Calu3 (cell line): ENCODE measurements around the gene CFAP45. TPM values are rescaled to one million over a fixed set of nuclear protein-coding genes. Genes with fewer than 3 reads are reported as not detected.

Experiments used
- BruUV-seq: library from RNA; stranded (reverse); fragments of 400-500 nt; replicated peaks from 2 replicates; lab custom pipeline; 2021; lab: Mats Ljungman, UMichigan
- CTCF ChIA-PET: fragments of 300-600 bp; sonication (Branson Sonifier 250); formaldehyde crosslinking; loops from one replicate; lab custom pipeline; 2022; ENCODE audit warnings: antibody characterized with exemption; lab: Charles Lee
- DNase-seq: peaks from one replicate; pipeline ENCODE4 v3.0.0; 2022
- H3K27ac Mint-ChIP-seq: one replicate; pipeline ENCODE4 v1.8.0; 2022; ENCODE audit warnings: mixed read lengths; ENCODE audit not compliant: unreplicated experiment
- H3K27me3 Mint-ChIP-seq: one replicate; pipeline ENCODE4 v1.8.0; 2022; ENCODE audit warnings: mixed read lengths; ENCODE audit not compliant: unreplicated experiment
- H3K36me3 Mint-ChIP-seq: one replicate; pipeline ENCODE4 v1.8.0; 2022; ENCODE audit warnings: mild to moderate bottlenecking, moderate library complexity, mixed read lengths; ENCODE audit not compliant: insufficient read depth, unreplicated experiment
- H3K4me1 Mint-ChIP-seq: one replicate; pipeline ENCODE4 v1.8.0; 2022; ENCODE audit warnings: mild to moderate bottlenecking, low read depth, mixed read lengths; ENCODE audit not compliant: unreplicated experiment
- H3K4me3 Mint-ChIP-seq: one replicate; pipeline ENCODE4 v1.8.0; 2022; ENCODE audit warnings: mild to moderate bottlenecking, low read depth, moderate library complexity, mixed read lengths; ENCODE audit not compliant: unreplicated experiment
- H3K9me3 Mint-ChIP-seq: one replicate; pipeline ENCODE4 v1.8.0; 2022; ENCODE audit warnings: low read depth, mixed read lengths; ENCODE audit not compliant: unreplicated experiment
- intact Hi-C: fragments of 100-400 bp; cut with micrococcal nuclease; formaldehyde crosslinking; loops from one replicate; pipeline ENCODE4 v1.10.0; 2022; ENCODE audit not compliant: unreplicated experiment
- total RNA-seq: library from RNA; stranded (reverse); gene quantifications from 2 replicates; pipeline ENCODE4 v1.2.3, GENCODE V29; 2022
- TF ChIP-seq, protein P1 (sequence below): fragments of 200-600 bp; IDR thresholded peaks from one replicate; pipeline ENCODE4 v1.8.0; 2022; ENCODE audit warnings: antibody characterized with exemption; ENCODE audit not compliant: unreplicated experiment

The CFAP45 gene
- total RNA-seq, 1 experiment from 2014 or later, result 1.8 TPM

DNA sequence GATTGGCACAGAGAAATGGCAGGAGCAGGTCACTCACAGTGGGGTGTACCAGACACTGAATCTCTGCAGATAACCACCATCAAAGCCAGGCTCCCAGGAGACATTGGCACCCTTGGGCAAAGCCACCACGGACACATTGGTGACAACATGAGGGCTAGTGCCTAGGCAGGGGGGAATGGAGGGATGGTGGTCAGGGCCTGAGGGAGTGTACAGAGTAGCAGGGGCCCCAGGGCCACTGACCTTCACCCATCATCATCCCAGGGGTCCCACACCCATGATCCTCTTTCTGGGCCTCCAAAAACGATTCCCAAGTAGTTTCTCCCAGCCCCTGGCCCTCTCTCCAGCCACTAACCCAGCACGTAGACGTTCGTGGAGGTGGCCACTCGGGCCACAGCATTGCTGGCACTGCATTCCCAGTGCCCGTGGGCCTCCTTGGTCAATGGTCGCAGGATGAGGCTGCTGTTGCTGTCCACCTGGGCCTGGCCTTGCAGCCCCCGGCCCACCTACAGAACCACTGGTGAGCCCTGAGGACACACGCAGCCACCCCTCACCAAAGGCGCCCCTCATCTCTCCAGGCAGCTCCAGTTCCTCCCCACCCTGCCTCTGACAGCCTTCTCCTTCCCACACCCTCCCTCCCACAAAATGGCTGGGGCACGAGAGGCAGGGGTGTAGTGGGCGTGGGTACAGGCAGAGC lies 31.3 kb upstream of the CFAP45 start:
- Mint-ChIP-seq H3K27me3 (no peaks in the 10 kb centered on the region), H3K4me1 (peaks cover 21% of the 10 kb centered on the region), H3K4me3 (no peak overlapping the region), H3K27ac (no peak overlapping the region), H3K36me3 (peaks cover 10% of the 10 kb centered on the region), H3K9me3 (no peaks in the 10 kb centered on the region)
- TF ChIP-seq, protein P1, sequence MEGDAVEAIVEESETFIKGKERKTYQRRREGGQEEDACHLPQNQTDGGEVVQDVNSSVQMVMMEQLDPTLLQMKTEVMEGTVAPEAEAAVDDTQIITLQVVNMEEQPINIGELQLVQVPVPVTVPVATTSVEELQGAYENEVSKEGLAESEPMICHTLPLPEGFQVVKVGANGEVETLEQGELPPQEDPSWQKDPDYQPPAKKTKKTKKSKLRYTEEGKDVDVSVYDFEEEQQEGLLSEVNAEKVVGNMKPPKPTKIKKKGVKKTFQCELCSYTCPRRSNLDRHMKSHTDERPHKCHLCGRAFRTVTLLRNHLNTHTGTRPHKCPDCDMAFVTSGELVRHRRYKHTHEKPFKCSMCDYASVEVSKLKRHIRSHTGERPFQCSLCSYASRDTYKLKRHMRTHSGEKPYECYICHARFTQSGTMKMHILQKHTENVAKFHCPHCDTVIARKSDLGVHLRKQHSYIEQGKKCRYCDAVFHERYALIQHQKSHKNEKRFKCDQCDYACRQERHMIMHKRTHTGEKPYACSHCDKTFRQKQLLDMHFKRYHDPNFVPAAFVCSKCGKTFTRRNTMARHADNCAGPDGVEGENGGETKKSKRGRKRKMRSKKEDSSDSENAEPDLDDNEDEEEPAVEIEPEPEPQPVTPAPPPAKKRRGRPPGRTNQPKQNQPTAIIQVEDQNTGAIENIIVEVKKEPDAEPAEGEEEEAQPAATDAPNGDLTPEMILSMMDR, result no peak
- no peak for DNase-seq
- CTCF ChIA-PET, result interaction anchor here (0.7 to 4.8 kb wide), 2 partner anchors 54 to 77 kb away, joined by 5 to 20 read pairs; no protein-coding TSS in a partner anchor
- intact Hi-C loops, result loop anchor here (10.0 kb wide), 1 partner anchor 154 kb away; the partner anchor contains the start of gene KCNJ9
- BruUV-seq, result no TSS peak

DNA sequence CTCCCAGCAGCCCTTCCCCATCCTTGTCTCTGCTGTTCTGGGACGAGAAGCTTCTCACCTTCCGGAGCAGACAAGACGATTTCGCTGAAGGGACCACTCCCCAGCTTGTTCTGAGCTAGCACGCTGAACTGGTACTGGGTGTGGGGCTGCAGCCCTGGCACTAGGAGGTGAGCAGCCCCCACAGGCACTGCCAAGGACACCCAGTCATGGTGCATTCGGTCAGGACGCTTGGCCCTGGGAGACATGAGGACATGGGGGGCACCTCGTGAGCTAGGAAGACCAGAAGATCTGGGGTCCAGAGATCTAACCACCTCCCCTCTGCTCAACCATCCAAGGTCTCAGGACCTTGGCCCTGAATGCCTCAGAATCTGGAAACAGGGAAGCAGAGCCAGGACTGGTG lies 30.7 kb upstream of the CFAP45 start:
- H3K27me3 Mint-ChIP-seq, result no peaks in the 10 kb centered on the region
- no peaks in the 10 kb centered on the region for H3K9me3 Mint-ChIP-seq
- CTCF ChIA-PET, result interaction anchor here (0.7 to 1.5 kb wide), 2 partner anchors 55 to 77 kb away, joined by 4 to 5 read pairs; no protein-coding TSS in a partner anchor
- TF ChIP-seq, protein P1, result no peak
- H3K4me3 Mint-ChIP-seq, result no peak overlapping the region
- BruUV-seq, result no TSS peak
- DNase-seq, result no peak
- intact Hi-C loops, result loop anchor here (10.0 kb wide), 1 partner anchor 154 kb away; the partner anchor contains the start of gene KCNJ9
- H3K36me3 Mint-ChIP-seq, result peaks cover 16% of the 10 kb centered on the region
- H3K27ac Mint-ChIP-seq, result no peak overlapping the region
- peaks cover 23% of the 10 kb centered on the region for H3K4me1 Mint-ChIP-seq

DNA sequence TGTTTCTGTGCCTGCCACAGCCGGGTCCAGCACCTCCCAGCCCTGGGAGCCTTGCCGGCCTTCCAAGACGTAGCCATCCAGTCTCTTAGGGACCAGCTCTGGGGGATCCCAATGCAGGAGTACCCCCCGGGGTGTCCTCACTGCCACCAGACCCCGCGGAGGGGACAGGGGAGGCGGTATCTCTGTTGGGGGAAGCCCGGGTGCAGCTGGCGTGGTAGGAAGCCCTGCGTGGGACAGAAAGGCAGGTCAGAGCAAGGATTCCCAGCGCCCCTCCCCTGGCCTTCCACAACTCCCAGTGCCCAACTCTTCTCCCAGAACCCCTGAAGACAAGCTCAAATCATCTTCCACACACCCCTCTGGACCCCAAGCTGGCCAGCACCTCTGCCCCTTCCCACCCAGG lies 30.3 kb upstream of the CFAP45 start:
- Mint-ChIP-seq H3K4me1 (peaks cover 23% of the 10 kb centered on the region), H3K27me3 (no peaks in the 10 kb centered on the region), H3K36me3 (peaks cover 20% of the 10 kb centered on the region), H3K27ac (no peak overlapping the region), H3K9me3 (no peaks in the 10 kb centered on the region), H3K4me3 (no peak overlapping the region)
- no TSS peak for BruUV-seq
- TF ChIP-seq, protein P1, result no peak
- intact Hi-C loops, result loop anchor here (10.0 kb wide), 1 partner anchor 155 kb away; the partner anchor contains the start of gene KCNJ9
- CTCF ChIA-PET, result interaction anchor here (0.7 to 1.5 kb wide), 2 partner anchors 55 to 78 kb away, joined by 4 to 5 read pairs; no protein-coding TSS in a partner anchor
- DNase-seq, result no peak

- Mint-ChIP-seq H3K9me3 (no peaks in the 10 kb centered on the region), H3K4me1 (peaks cover 23% of the 10 kb centered on the region), H3K27ac (no peak overlapping the region), H3K27me3 (no peaks in the 10 kb centered on the region), H3K4me3 (no peak overlapping the region), H3K36me3 (peaks cover 28% of the 10 kb centered on the region)
- no TSS peak for BruUV-seq
- intact Hi-C loops, result loop anchor here (10.0 kb wide), 1 partner anchor 155 kb away; the partner anchor contains the start of gene KCNJ9
- TF ChIP-seq, protein P1, result no peak
- CTCF ChIA-PET, result interaction anchor here (1.5 kb wide), 1 partner anchor 78 kb away, joined by 4 read pairs; no protein-coding TSS in a partner anchor
- no peak for DNase-seq
These were observed 29.4 kb upstream of the CFAP45 start for GRCh38 chr1:159929155-159930051.
